ENCODE results near the gene CIROP.

CIROP gene

GRCh38 chr14:23062002-23062401, 42.8 kb downstream of the CIROP start:
- TF ChIP-seq CTCF (IDR thresholded peaks at IDR 0.05; ENCODE audit: low read depth, low read length, poor library complexity, severe bottlenecking) (no peak), EZH2phosphoT487 (IDR thresholded peaks at IDR 0.05; ENCODE audit: borderline replicate concordance, low read length) (no peak)
- peaks cover 18% of the 10 kb centered on the region for H3K79me2 ChIP-seq (ENCODE audit: control insufficient read depth, low read length)
- peaks cover 76% of the 10 kb centered on the region for H3K36me3 ChIP-seq (ENCODE audit: control insufficient read depth, low read length)
- peaks cover 11% of the 10 kb centered on the region; the same call in 1 of the 2 replicates for H4K20me1 ChIP-seq (ENCODE audit: control insufficient read depth, insufficient read depth, low read depth, low read length)
- no peak overlapping the region for H3K4me2 ChIP-seq (ENCODE audit: low read length)
- peaks cover 13% of the 10 kb centered on the region for H3K4me1 ChIP-seq (ENCODE audit: control insufficient read depth, low read length)
- H3K9me2 ChIP-seq (replicated peaks; ENCODE audit: control insufficient read depth, low read length): no peaks in the 10 kb centered on the region
- H3K27me3 ChIP-seq (ENCODE audit: control insufficient read depth, low read length): no peaks in the 10 kb centered on the region
- H3F3A ChIP-seq (ENCODE audit: control insufficient read depth, insufficient read depth): peaks cover 33% of the 10 kb centered on the region
- no peak overlapping the region for H3K4me3 ChIP-seq (ENCODE audit: low read length)
- H3K27ac ChIP-seq (ENCODE audit: low read depth, low read length): no peak overlapping the region
- no peaks in the 10 kb centered on the region for H3K9me3 ChIP-seq (ENCODE audit: control insufficient read depth, insufficient read depth, low read length)

GRCh38 chr14:23060536-23061260, 44.1 kb downstream of the CIROP start:
- no peak overlapping the region for H3K4me3 ChIP-seq (ENCODE audit: low read length)
- no peak for TF ChIP-seq EZH2phosphoT487 (IDR thresholded peaks at IDR 0.05; ENCODE audit: borderline replicate concordance, low read length)
- TF ChIP-seq CTCF (IDR thresholded peaks at IDR 0.05; ENCODE audit: low read depth, low read length, poor library complexity, severe bottlenecking): no peak
- no peaks in the 10 kb centered on the region for H3K9me2 ChIP-seq (replicated peaks; ENCODE audit: control insufficient read depth, low read length)
- no peak overlapping the region for H3K4me2 ChIP-seq (ENCODE audit: low read length)
- peaks cover 63% of the 10 kb centered on the region for H3K36me3 ChIP-seq (ENCODE audit: control insufficient read depth, low read length)
- H4K20me1 ChIP-seq (ENCODE audit: control insufficient read depth, insufficient read depth, low read depth, low read length): 0 out of 2 replicates have a peak, but pooled peaks cover 3% of the 10 kb centered on the region
- peaks cover 5% of the 10 kb centered on the region for H3K79me2 ChIP-seq (ENCODE audit: control insufficient read depth, low read length)
- H3K4me1 ChIP-seq (ENCODE audit: control insufficient read depth, low read length): peaks cover 26% of the 10 kb centered on the region
- H3K27me3 ChIP-seq (ENCODE audit: control insufficient read depth, low read length): peaks cover 6% of the 10 kb centered on the region; the same call in 1 of the 2 replicates
- H3K27ac ChIP-seq (ENCODE audit: low read depth, low read length): no peak overlapping the region
- H3F3A ChIP-seq (ENCODE audit: control insufficient read depth, insufficient read depth): peaks cover 33% of the 10 kb centered on the region
- no peaks in the 10 kb centered on the region for H3K9me3 ChIP-seq (ENCODE audit: control insufficient read depth, insufficient read depth, low read length)

GRCh38 chr14:23058654-23059504, 45.9 kb downstream of the CIROP start:
- peaks cover 45% of the 10 kb centered on the region for H3K36me3 ChIP-seq (ENCODE audit: control insufficient read depth, low read length)
- no peak overlapping the region for H3K4me2 ChIP-seq (ENCODE audit: low read length)
- H3K27ac ChIP-seq (ENCODE audit: low read depth, low read length): no peak overlapping the region; the same call in 1 of the 2 replicates
- peaks cover 6% of the 10 kb centered on the region; the same call in 1 of the 2 replicates for H3K27me3 ChIP-seq (ENCODE audit: control insufficient read depth, low read length)
- peaks cover 26% of the 10 kb centered on the region for H3K4me1 ChIP-seq (ENCODE audit: control insufficient read depth, low read length)
- H3K4me3 ChIP-seq (ENCODE audit: low read length): no peak overlapping the region
- H3F3A ChIP-seq (ENCODE audit: control insufficient read depth, insufficient read depth): peaks cover 30% of the 10 kb centered on the region
- no peaks in the 10 kb centered on the region for H3K79me2 ChIP-seq (ENCODE audit: control insufficient read depth, low read length)
- TF ChIP-seq CTCF (IDR thresholded peaks at IDR 0.05; ENCODE audit: low read depth, low read length, poor library complexity, severe bottlenecking) (no peak), EZH2phosphoT487 (IDR thresholded peaks at IDR 0.05; ENCODE audit: borderline replicate concordance, low read length) (no peak)
- H3K9me2 ChIP-seq (replicated peaks; ENCODE audit: control insufficient read depth, low read length): no peaks in the 10 kb centered on the region
- no peaks in the 10 kb centered on the region for H3K9me3 ChIP-seq (ENCODE audit: control insufficient read depth, insufficient read depth, low read length)
- H4K20me1 ChIP-seq (ENCODE audit: control insufficient read depth, insufficient read depth, low read depth, low read length): no peaks in the 10 kb centered on the region
